Measurements from ENCODE around the gene SYTL1. TPM values are rescaled to one million over a fixed set of nuclear protein-coding genes. Genes with fewer than 3 reads are reported as not detected.

The SYTL1 gene
- total RNA-seq, 2 experiments from 2014 or later: 81.0 to 83.1 TPM

DNA sequence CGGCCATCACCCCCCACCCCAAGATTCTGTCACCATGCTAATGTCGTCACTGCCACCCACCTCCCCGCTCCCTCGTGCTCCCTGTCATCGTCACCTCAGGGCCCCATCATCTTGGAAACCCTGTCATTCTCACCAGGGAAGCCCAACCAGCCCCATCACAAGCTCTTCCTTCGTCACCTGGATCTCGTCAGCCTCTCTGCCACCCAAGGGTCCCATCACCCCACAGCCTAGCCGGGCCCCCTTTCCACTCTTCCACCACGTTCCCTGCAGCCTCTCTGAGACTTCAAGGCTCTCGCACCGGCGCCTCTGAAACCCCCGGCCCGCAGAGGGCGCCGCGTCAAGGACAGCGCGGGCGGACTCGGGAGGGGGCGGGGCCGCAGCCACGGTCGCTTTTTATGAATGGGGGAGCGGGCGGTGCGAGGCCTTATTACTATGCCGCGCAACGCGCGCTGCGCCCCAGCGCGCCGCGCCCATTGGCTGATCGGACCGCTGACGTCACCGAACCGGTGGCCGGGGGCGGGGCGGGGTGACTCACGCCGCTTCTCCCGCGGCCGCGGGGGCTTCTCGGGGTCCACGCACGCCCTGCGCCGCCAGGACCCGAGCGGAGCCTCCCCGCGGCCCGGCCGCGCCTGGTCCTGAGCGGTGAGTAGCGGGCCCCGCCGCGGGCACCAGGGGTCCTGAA lies 50.4 kb downstream of the SYTL1 start, which contains the start of gene GPR3:
GPR3 (plus strand) TSS at position 527 of the 682 bp plus-strand sequence. CDS start 1,177 bp downstream, outside the sequence.
- Mint-ChIP-seq H3K9me3 (ENCODE audit: insufficient read depth) (no peaks in the 10 kb centered on the region), H3K27me3 (ENCODE audit: low read depth) (peaks cover 12% of the 10 kb centered on the region), H3K4me3 (peak within 1 kb of the TSS; percentile 74), H3K4me1 (ENCODE audit: low read depth) (peaks cover 25% of the 10 kb centered on the region), H3K36me3 (ENCODE audit: low read depth) (no peaks in the 10 kb centered on the region), H3K27ac (peak within 1 kb of the TSS; percentile 82)
- POLR2A ChIA-PET: interaction anchor here (1.1 kb wide), 1 partner anchor 25 kb away, joined by 3 read pairs; the partner anchor contains the start of gene MAP3K6
- CTCF ChIA-PET: interaction anchor here (0.9 to 3.2 kb wide), 12 partner anchors 9 to 347 kb away, joined by 3 to 62 read pairs (median 5); partner anchors contain the start of genes CD164L2 and WASF2
- DNase-seq (peak; percentile 95), ATAC-seq (peak; percentile 94)

GRCh38 chr1:27392778-27393635 lies 51.2 kb downstream of the SYTL1 start:
- POLR2A ChIA-PET: no interaction called here
- Mint-ChIP-seq H3K9me3 (ENCODE audit: insufficient read depth) (no peaks in the 10 kb centered on the region), H3K36me3 (ENCODE audit: low read depth) (no peaks in the 10 kb centered on the region), H3K27me3 (ENCODE audit: low read depth) (peaks cover 12% of the 10 kb centered on the region), H3K4me1 (ENCODE audit: low read depth) (peaks cover 25% of the 10 kb centered on the region), H3K27ac (peak overlapping the region; percentile 72), H3K4me3 (peak overlapping the region; percentile 74)
- DNase-seq (no peak), ATAC-seq (no peak)
- CTCF ChIA-PET: interaction anchor here (0.6 to 7.4 kb wide), 4 partner anchors 70 to 270 kb away, joined by 3 to 266 read pairs (median 3); partner anchors contain the start of gene AHDC1

DNA sequence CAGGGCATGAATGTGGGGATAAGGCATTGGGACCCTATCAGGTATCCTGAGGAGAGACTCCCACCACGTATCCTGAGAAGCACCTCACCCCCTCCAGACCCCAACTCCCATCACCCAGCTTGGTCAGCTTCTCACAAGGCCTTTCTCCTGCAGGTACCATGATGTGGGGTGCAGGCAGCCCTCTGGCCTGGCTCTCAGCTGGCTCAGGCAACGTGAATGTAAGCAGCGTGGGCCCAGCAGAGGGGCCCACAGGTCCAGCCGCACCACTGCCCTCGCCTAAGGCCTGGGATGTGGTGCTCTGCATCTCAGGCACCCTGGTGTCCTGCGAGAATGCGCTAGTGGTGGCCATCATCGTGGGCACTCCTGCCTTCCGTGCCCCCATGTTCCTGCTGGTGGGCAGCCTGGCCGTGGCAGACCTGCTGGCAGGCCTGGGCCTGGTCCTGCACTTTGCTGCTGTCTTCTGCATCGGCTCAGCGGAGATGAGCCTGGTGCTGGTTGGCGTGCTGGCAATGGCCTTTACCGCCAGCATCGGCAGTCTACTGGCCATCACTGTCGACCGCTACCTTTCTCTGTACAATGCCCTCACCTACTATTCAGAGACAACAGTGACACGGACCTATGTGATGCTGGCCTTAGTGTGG lies 51.9 kb downstream of the SYTL1 start:
- peak overlapping the region; percentile 74 for H3K4me3 Mint-ChIP-seq
- peaks cover 10% of the 10 kb centered on the region for H3K27me3 Mint-ChIP-seq (ENCODE audit: low read depth)
- no peaks in the 10 kb centered on the region for H3K9me3 Mint-ChIP-seq (ENCODE audit: insufficient read depth)
- POLR2A ChIA-PET: no interaction called here
- CTCF ChIA-PET: interaction anchor here (1.0 to 7.4 kb wide), 8 partner anchors 37 to 269 kb away, joined by 3 to 266 read pairs (median 22); partner anchors contain the start of gene AHDC1
- H3K4me1 Mint-ChIP-seq (ENCODE audit: low read depth): peaks cover 23% of the 10 kb centered on the region
- H3K27ac Mint-ChIP-seq: no peak overlapping the region
- DNase-seq: no peak
- no peaks in the 10 kb centered on the region for H3K36me3 Mint-ChIP-seq (ENCODE audit: low read depth)
- ATAC-seq: no peak

DNA sequence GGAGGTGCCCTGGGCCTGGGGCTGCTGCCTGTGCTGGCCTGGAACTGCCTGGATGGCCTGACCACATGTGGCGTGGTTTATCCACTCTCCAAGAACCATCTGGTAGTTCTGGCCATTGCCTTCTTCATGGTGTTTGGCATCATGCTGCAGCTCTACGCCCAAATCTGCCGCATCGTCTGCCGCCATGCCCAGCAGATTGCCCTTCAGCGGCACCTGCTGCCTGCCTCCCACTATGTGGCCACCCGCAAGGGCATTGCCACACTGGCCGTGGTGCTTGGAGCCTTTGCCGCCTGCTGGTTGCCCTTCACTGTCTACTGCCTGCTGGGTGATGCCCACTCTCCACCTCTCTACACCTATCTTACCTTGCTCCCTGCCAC lies 52.4 kb downstream of the SYTL1 start:
- Mint-ChIP-seq H3K9me3 (ENCODE audit: insufficient read depth) (no peaks in the 10 kb centered on the region), H3K4me1 (ENCODE audit: low read depth) (peaks cover 23% of the 10 kb centered on the region), H3K36me3 (ENCODE audit: low read depth) (no peaks in the 10 kb centered on the region), H3K27ac (no peak overlapping the region), H3K27me3 (ENCODE audit: low read depth) (peaks cover 9% of the 10 kb centered on the region), H3K4me3 (peak overlapping the region; percentile 25)
- ChIA-PET POLR2A (interaction anchor here (1.1 to 1.5 kb wide), 2 partner anchors 37 to 98 kb away, joined by 3 to 6 read pairs; no protein-coding TSS in a partner anchor), CTCF (interaction anchor here (0.7 to 7.4 kb wide), 27 partner anchors 8 to 397 kb away, joined by 3 to 266 read pairs (median 7); partner anchors contain the start of genes AHDC1, CD164L2, FAM76A and MAP3K6)
- DNase-seq (no peak), ATAC-seq (no peak)

- H3K36me3 Mint-ChIP-seq (ENCODE audit: low read depth): no peaks in the 10 kb centered on the region
- ChIA-PET CTCF (interaction anchor here (0.7 to 7.4 kb wide), 37 partner anchors 9 to 398 kb away, joined by 3 to 266 read pairs (median 6); partner anchors contain the start of genes AHDC1, CD164L2, FAM76A and MAP3K6), POLR2A (interaction anchor here (1.1 to 1.5 kb wide), 2 partner anchors 38 to 98 kb away, joined by 3 to 6 read pairs; no protein-coding TSS in a partner anchor)
- no peaks in the 10 kb centered on the region for H3K9me3 Mint-ChIP-seq (ENCODE audit: insufficient read depth)
- no peak overlapping the region for H3K27ac Mint-ChIP-seq
- no peak overlapping the region for H3K4me3 Mint-ChIP-seq
- no peak for DNase-seq
- no peak for ATAC-seq
- peaks cover 8% of the 10 kb centered on the region for H3K27me3 Mint-ChIP-seq (ENCODE audit: low read depth)
- peaks cover 23% of the 10 kb centered on the region for H3K4me1 Mint-ChIP-seq (ENCODE audit: low read depth)
Observed at GRCh38 chr1:27394925-27395324, 53.1 kb downstream of the SYTL1 start.

- Mint-ChIP-seq H3K27ac (no peak overlapping the region), H3K27me3 (ENCODE audit: low read depth) (peaks cover 4% of the 10 kb centered on the region), H3K4me3 (no peak overlapping the region), H3K4me1 (ENCODE audit: low read depth) (peaks cover 23% of the 10 kb centered on the region), H3K36me3 (ENCODE audit: low read depth) (no peaks in the 10 kb centered on the region), H3K9me3 (ENCODE audit: insufficient read depth) (no peaks in the 10 kb centered on the region)
- ATAC-seq: peak; percentile 45
- CTCF ChIA-PET: interaction anchor here (0.6 to 7.4 kb wide), 36 partner anchors 9 to 351 kb away, joined by 3 to 266 read pairs (median 6); partner anchors contain the start of genes AHDC1, CD164L2, FAM76A and MAP3K6
- POLR2A ChIA-PET: interaction anchor here (0.6 to 1.5 kb wide), 4 partner anchors 39 to 254 kb away, joined by 3 to 6 read pairs (median 4); no protein-coding TSS in a partner anchor
- peak; percentile 87 for DNase-seq
Observed at GRCh38 chr1:27395441-27396195, 53.8 kb downstream of the SYTL1 start.

- DNase-seq (no peak), ATAC-seq (no peak)
- no peak overlapping the region for H3K27ac Mint-ChIP-seq
- CTCF ChIA-PET: interaction anchor here (0.7 to 7.4 kb wide), 13 partner anchors 9 to 352 kb away, joined by 3 to 266 read pairs (median 5); no protein-coding TSS in a partner anchor
- peaks cover 15% of the 10 kb centered on the region for H3K4me1 Mint-ChIP-seq (ENCODE audit: low read depth)
- no peak overlapping the region for H3K4me3 Mint-ChIP-seq
- no peaks in the 10 kb centered on the region for H3K9me3 Mint-ChIP-seq (ENCODE audit: insufficient read depth)
- H3K36me3 Mint-ChIP-seq (ENCODE audit: low read depth): no peaks in the 10 kb centered on the region
- POLR2A ChIA-PET: interaction anchor here (1.4 kb wide), 1 partner anchor 55 kb away, joined by 4 read pairs; the partner anchor contains the start of gene SYTL1
- no peaks in the 10 kb centered on the region for H3K27me3 Mint-ChIP-seq (ENCODE audit: low read depth)
Observed at GRCh38 chr1:27397110-27397509, 55.3 kb downstream of the SYTL1 start.

DNA sequence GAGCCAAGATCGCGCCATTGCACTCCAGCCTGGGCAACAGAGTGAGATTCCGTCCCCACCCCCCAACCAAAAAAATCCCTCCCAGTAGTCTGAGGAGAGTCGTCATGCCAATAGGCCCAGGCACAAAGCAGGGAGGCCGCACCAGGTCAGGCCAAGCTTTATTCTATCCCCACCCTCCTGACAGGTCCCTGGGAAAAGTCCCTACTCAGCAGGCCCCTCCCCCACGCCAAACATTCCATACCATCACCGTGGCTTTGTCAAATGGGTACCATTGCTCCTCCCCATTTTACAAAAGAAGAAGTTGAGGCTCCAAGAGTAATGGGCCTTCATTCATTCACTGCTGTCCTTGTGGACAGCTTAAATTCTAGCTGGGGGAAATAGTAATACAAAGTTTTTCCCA lies 55.9 kb downstream of the SYTL1 start:
- Mint-ChIP-seq H3K27me3 (ENCODE audit: low read depth) (no peaks in the 10 kb centered on the region), H3K36me3 (ENCODE audit: low read depth) (no peaks in the 10 kb centered on the region), H3K4me3 (no peak overlapping the region), H3K27ac (no peak overlapping the region), H3K4me1 (ENCODE audit: low read depth) (peaks cover 17% of the 10 kb centered on the region), H3K9me3 (ENCODE audit: insufficient read depth) (no peaks in the 10 kb centered on the region)
- DNase-seq (no peak), ATAC-seq (no peak)
- ChIA-PET POLR2A (interaction anchor here (0.8 to 1.4 kb wide), 2 partner anchors 56 to 210 kb away, joined by 3 to 4 read pairs; partner anchors contain the start of gene SYTL1), CTCF (interaction anchor here (0.7 to 7.4 kb wide), 12 partner anchors 10 to 265 kb away, joined by 3 to 266 read pairs (median 6); no protein-coding TSS in a partner anchor)

- Mint-ChIP-seq H3K36me3 (ENCODE audit: low read depth) (no peaks in the 10 kb centered on the region), H3K27ac (no peak overlapping the region), H3K9me3 (ENCODE audit: insufficient read depth) (no peaks in the 10 kb centered on the region), H3K4me3 (no peak overlapping the region), H3K4me1 (ENCODE audit: low read depth) (peaks cover 19% of the 10 kb centered on the region), H3K27me3 (ENCODE audit: low read depth) (no peaks in the 10 kb centered on the region)
- ATAC-seq: no peak
- POLR2A ChIA-PET: interaction anchor here (0.8 kb wide), 1 partner anchor 209 kb away, joined by 3 read pairs; no protein-coding TSS in a partner anchor
- CTCF ChIA-PET: interaction anchor here (0.5 to 7.4 kb wide), 9 partner anchors 11 to 264 kb away, joined by 3 to 266 read pairs (median 6); partner anchors contain the start of gene MAP3K6
- DNase-seq: no peak
Observed at GRCh38 chr1:27398405-27399149, 56.8 kb downstream of the SYTL1 start.

Measured in activated CD8-positive, alpha-beta T cell treated with anti-CD3 and anti-CD28 coated beads, Interleukin-2, amount 10 ng/mL, durations not matched to agents 7 days and 5 days (primary cell).